Natural killer cell treated with Interleukin-12 subunit alpha and Interleukin-12 subunit beta and Interleukin-15 and Interleukin-18, amount 100 ng/mL, for 72 hours (primary cell): ENCODE measurements around the gene PAX8. TPM values are rescaled to one million over a fixed set of nuclear protein-coding genes. Genes with fewer than 3 reads are reported as not detected.

Experiments
- ATAC-seq, 2 donors: fragments of 150-1000 bp; cut with Tn5 transposase in 1 of 2; sonication (Bioruptor Pico), chemical (Tn5 transposase) in 1 of 2; 2 replicates each; pipeline ENCODE4 v1.10.0; 2021
- DNase-seq: peaks from one replicate; pipeline ENCODE4 v3.0.0; 2022; ENCODE audit warnings: low spot score
- H3K27ac Mint-ChIP-seq, 2 donors: 1 replicate in 1 of 2; 2 replicates in 1 of 2; pipeline ENCODE4 v1.8.0; 2022; ENCODE audit warnings: mixed read lengths in 2 of 2, mild to moderate bottlenecking in 1 of 2, moderate library complexity in 1 of 2
- H3K27me3 Mint-ChIP-seq, 2 donors: 1 replicate in 1 of 2; 2 replicates in 1 of 2; pipeline ENCODE4 v1.8.0; 2022; ENCODE audit warnings: mixed read lengths in 2 of 2
- H3K36me3 Mint-ChIP-seq: one replicate; pipeline ENCODE4 v1.8.0; 2022; ENCODE audit warnings: mixed read lengths
- H3K4me1 Mint-ChIP-seq, 2 donors: 1 replicate in 1 of 2; 2 replicates in 1 of 2; pipeline ENCODE4 v1.8.0; 2022; ENCODE audit warnings: low read depth in 2 of 2, mixed read lengths in 2 of 2, mild to moderate bottlenecking in 1 of 2
- H3K4me3 Mint-ChIP-seq: one replicate; pipeline ENCODE4 v1.8.0; 2022; ENCODE audit warnings: mixed read lengths
- H3K9me3 Mint-ChIP-seq: 2 replicates; pipeline ENCODE4 v1.8.0; 2022; ENCODE audit warnings: mixed read lengths
- total RNA-seq, 2 donors: library from RNA; stranded (reverse); gene quantifications; one replicate each; pipeline ENCODE4 v1.2.3, GENCODE V29; 2022

The PAX8 gene
- total RNA-seq, 2 donors from 2014 or later: 0.64 to 1.8 TPM

DNA sequence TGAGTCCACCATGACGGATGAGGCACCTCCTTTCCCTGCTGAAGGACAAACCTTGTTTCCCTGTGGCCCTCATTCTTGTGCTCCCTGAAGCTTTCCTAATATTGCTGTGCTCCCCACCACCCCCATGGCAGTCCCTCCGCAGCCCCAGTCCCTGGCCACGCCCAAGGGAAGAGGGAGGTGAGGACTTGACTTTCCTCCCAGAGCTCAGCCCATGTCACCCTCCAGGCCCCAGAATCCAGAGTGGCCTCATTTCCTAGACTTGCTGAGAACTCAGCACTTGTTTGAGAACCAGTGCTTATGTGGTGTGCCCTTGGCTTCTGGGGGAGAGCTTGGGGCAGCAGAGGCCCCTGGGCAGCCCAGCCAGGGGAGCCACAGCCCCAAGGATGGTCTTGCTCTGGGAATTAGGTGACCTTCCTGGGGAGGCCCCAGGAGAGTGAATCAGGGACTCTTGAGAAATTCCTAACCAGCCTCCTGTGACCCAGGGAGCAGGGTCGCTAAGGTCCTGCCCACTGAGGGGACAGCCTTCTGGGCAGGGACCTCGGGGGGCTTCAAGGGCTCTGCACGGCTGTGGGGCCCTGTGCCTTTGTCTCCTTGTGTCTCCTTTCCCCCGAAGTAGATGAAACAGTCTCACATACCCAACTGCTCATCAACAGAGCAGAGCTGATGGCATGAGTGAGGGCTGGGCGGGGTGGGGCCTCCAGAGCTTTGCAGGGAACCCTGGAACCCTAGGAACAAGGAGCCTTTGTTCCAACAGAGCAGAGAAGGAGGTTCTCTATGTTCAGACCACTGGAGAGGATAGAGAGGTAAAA is 77.0 kb downstream of the PAX8 start:
- Mint-ChIP-seq H3K36me3 (peaks cover 6% of the 10 kb centered on the region), H3K4me1 (peaks cover 22 to 29% of the 10 kb centered on the region in 2 donors), H3K4me3 (no peak overlapping the region), H3K27me3 (no peaks in the 10 kb centered on the region), H3K9me3 (no peaks in the 10 kb centered on the region), H3K27ac (no peak overlapping the region)
- ATAC-seq (no peak), DNase-seq (no peak)

DNA sequence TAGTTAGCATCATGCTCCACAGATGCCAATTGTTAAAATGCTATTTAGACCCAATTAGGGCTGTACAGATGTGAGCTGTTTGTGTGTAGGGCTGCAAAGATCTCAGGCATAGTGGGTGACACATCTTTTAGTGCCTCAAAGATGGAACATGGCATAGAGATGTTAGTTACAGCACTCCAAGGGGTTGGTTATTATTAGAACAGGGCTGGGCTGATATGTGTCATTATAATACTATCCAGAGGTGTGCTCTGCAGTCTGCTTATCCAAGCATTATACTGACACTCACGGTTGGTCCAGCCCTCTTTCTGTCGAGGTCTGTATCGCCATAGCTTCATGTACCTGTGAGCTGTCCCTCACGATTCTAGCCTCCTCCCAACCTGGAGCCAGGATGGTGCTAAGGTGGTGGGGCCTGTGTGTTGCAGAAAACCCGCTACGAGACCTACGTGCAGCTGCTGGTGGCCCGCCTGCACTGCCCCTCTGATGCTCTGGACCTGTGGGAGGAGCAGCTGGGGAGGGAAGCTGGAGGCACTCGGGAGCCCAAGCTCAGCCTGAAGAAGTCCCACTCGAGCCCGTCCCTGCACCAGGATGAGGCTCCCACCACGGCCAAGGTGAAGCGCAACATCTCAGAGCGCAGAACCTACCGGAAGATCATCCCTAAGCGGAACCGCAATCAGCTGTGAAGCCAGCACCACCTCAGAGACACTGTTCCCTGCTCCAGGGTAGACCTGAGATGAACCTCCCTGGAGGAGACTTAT is 77.8 kb downstream of the PAX8 start:
- H3K27me3 Mint-ChIP-seq: no peaks in the 10 kb centered on the region
- ATAC-seq (no peak), DNase-seq (no peak)
- no peak overlapping the region for H3K4me3 Mint-ChIP-seq
- H3K4me1 Mint-ChIP-seq: peaks cover 24 to 32% of the 10 kb centered on the region in 2 donors
- no peak overlapping the region for H3K27ac Mint-ChIP-seq
- H3K36me3 Mint-ChIP-seq: peaks cover 13% of the 10 kb centered on the region
- no peaks in the 10 kb centered on the region for H3K9me3 Mint-ChIP-seq

DNA sequence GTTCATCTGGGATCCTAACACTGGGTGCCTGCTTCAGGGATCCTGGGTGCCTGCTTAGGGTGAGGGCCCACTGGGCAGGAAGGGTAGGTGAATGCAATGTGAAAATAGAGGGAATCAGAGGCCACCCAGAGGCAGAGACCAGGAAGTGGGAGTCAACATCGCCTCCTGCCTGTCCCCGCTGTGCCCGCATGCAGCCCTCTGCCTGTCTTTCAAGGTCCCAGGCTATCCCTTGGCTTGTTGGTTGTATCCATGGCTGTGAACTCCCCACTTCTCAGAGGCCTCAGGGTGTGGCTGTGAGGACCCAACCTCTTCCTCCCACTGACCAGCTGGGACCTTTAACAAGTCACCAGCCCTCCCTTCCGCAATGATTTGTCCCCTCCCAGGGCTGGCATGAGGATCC is 78.5 kb downstream of the PAX8 start:
- DNase-seq (no peak), ATAC-seq (no peak)
- H3K4me3 Mint-ChIP-seq: no peak overlapping the region
- H3K4me1 Mint-ChIP-seq: peaks cover 21 to 34% of the 10 kb centered on the region in 2 donors
- no peak overlapping the region for H3K27ac Mint-ChIP-seq
- H3K9me3 Mint-ChIP-seq: no peaks in the 10 kb centered on the region
- H3K27me3 Mint-ChIP-seq: no peaks in the 10 kb centered on the region
- peaks cover 13% of the 10 kb centered on the region for H3K36me3 Mint-ChIP-seq

DNA sequence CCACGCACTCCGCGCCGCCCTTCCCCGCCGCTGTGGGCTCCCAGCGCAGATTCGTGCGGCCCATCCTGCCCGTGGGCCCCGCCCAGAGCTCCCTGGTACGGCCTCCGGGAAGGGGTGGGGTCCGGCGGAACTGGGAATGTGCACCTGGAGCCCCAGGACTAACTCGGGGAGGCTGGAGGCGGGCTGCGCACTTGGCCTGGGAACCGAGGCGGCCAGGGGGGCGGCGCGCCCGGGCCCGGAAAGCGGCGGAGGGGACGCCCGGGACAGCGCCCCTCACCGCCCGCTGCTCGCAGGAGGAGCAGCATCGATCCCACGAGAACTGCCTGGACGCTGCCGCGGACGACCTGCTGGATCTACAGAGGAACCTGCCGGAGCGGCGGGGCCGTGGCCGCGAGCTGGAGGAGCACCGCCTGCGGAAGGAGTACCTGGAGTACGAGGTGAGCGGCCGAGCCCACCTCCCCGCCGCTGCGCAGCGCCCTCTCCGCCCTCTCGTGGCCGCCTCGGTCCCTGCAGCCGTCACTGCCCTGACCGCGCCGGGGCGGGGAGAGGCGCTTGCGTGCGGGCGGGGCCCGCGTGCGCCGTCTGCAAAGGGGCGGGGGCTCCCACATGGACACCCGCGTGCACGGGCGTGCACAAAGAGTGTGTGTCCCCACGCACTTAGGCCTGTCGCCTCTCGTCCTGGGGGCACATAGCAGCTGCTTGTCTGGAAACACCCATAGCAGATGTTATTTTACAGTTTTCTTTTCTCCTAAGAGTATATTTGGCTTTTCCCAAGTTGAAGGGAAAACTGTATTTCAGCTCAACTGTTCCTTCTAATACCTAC is 79.7 kb downstream of the PAX8 start:
- Mint-ChIP-seq H3K4me1 (peaks cover 19 to 31% of the 10 kb centered on the region in 2 donors), H3K4me3 (no peak overlapping the region), H3K27me3 (no peaks in the 10 kb centered on the region), H3K9me3 (no peaks in the 10 kb centered on the region), H3K27ac (no peak overlapping the region), H3K36me3 (peaks cover 13% of the 10 kb centered on the region)
- peak; percentile 83 to 90 for ATAC-seq
- peak; percentile 80 for DNase-seq

DNA sequence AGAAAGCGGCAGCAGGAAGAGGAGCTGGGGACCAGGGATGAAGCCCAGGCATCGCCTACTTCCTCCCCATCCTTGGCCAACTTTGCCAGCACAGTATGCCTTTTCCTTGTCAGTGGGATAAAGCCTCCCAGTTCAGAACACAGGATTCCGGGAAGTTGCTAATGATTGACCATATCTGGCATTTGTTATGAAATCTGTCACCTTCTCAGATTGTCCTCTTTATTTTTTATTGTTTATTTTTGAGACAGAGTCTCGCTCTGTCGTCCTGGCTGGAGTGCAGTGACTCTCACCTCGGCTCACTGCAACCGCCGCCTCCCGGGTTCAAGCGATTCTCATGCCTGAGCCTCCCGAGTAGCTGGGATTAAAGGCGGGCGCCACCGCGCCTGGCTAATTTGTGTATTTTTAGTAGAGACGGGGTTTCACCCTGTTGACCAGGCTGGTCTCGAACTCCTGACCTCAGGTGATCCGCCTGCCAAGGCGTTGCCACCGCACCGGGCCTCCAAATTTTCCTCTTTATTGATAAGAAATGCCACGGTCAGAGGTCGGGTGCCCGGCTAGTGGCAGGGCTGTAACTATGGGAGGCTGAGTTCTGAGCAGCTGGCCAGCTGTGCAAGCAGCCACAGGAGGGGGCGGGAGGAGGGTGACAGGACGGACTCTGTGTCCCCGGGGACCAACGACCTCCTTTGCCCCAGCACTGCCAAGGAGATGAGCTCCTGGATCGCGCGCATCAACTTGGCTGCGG is 80.5 kb downstream of the PAX8 start:
- Mint-ChIP-seq H3K36me3 (peaks cover 13% of the 10 kb centered on the region), H3K27me3 (no peaks in the 10 kb centered on the region), H3K4me3 (no peak overlapping the region), H3K27ac (no peak overlapping the region), H3K9me3 (no peaks in the 10 kb centered on the region), H3K4me1 (peaks cover 14 to 33% of the 10 kb centered on the region in 2 donors)
- DNase-seq: no peak
- ATAC-seq: no peak

DNA sequence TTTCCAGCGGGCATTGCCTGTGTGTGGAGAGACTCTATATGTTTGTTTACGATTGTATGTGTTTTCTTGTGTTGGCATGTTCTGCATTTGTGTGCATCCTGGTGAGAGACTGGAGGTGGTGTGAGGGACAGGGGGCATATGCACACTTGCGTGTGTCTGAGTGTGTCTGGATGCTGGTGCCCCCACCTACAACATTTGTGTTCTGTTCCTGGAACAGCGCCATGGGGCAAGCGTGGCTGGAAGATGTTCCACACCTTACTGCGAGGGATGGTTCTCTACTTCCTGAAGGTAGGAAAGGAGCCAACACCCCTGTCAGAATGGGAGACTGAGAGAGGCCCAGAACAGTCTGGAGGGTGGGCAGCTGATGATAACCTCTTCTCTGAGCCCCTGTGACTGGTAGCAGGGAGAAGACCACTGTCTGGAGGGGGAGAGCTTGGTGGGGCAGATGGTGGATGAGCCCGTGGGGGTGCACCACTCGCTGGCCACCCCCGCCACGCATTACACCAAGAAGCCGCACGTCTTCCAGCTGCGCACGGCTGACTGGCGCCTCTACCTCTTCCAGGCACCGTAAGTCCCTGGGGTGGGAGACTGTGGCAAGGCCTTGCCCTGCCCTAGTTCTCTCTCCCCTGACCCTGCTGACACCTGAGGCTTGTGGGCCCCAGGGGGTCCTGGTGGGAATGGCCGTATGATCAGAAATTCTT is 81.2 kb downstream of the PAX8 start:
- no peak for ATAC-seq
- Mint-ChIP-seq H3K36me3 (peaks cover 13% of the 10 kb centered on the region), H3K4me1 (peaks cover 9 to 30% of the 10 kb centered on the region in 2 donors)

DNA sequence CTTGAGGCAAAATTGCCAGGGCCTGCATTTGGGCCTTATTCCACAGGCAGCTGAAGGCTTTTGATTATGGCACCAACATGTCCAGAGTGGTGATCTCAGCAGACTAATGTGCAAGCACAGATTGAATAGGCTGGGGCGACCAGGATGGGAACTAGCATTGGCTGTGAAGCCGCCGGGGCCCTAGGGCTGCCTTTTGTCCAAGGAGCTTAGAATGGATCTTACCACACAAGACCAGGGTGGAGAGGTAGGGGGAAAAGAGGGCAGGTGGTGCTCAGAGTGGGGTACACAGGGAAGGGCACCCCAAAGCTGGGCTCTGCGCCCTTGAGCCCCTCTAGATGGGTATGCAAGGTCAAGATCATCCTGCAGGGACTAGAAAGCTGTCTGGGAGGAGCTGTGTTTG is 81.9 kb downstream of the PAX8 start:
- peak overlapping the region; percentile 12 to 65 for H3K27ac Mint-ChIP-seq
- no peaks in the 10 kb centered on the region for H3K27me3 Mint-ChIP-seq
- peaks cover 13% of the 10 kb centered on the region for H3K36me3 Mint-ChIP-seq
- H3K9me3 Mint-ChIP-seq: no peaks in the 10 kb centered on the region
- peaks cover 9 to 31% of the 10 kb centered on the region in 2 donors for H3K4me1 Mint-ChIP-seq
- no peak overlapping the region for H3K4me3 Mint-ChIP-seq
- DNase-seq (no peak), ATAC-seq (no peak)

More for the DNA sequence above, 81.2 kb downstream of the PAX8 start:
- no peak for DNase-seq
- no peaks in the 10 kb centered on the region for H3K27me3 Mint-ChIP-seq
- H3K27ac Mint-ChIP-seq: peak overlapping the region; percentile 12 to 65
- H3K4me3 Mint-ChIP-seq: no peak overlapping the region
- H3K9me3 Mint-ChIP-seq: no peaks in the 10 kb centered on the region

DNA sequence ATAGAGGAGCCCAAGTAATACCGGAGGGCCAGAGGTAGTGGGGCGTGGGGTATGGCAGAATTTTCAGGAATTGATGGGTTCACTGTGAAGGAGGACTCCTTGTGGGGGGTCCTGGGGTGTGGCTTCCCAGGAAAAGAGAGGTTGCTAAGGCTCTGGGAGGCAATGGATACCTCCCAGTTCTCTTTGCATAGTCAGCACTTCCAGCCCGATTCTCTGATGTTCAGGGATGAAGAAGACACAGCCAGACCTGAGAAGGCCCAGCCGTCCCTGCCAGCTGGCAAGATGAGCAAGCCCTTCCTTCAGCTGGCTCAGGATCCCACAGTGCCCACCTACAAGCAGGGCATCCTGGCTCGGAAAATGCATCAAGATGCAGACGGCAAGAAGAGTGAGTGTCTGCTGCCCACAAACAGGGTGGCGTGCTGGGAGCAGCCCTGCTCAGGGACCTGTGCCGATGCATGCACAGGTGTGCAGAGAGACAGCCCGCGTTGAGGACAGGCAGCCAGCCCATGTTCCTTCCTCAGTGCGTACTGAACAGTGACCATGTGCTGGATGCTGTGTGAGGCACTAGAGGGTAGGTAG is 82.7 kb downstream of the PAX8 start:
- Mint-ChIP-seq H3K4me1 (peaks cover 9 to 31% of the 10 kb centered on the region in 2 donors), H3K9me3 (no peaks in the 10 kb centered on the region), H3K36me3 (peaks cover 13% of the 10 kb centered on the region), H3K27ac (peak overlapping the region; percentile 12 to 65), H3K4me3 (no peak overlapping the region), H3K27me3 (no peaks in the 10 kb centered on the region)
- ATAC-seq: no peak
- no peak for DNase-seq

DNA sequence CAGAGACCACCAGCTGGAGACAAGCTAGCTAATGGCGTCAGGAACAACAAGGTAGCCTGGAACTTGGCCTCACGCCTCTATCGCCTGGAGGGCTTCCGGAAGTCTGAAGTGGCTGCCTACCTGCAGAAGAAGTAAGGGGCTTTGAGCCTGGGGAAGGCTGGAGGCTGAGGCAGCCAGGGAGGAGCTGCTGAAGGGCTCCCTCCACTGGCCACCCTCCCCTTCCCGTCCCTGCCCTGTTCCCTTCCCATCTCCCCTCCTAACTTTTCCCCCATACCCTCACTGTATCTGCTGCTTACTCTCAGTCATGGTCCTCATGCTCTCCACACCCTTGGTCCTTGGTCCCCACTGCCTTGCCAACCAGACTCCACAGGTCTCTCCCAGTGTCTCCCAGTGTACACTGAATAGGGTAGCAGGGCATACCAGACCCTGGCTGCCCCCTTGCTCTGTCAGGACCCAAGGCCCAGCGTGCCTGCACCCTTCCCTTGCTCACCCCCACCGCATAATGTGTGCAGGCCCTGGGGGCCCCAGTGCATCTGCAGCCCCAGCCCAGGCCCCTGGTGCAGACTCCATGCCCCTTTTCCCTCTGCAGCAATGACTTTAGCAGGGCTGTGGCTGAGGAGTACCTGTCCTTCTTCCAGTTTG is 86.1 kb downstream of the PAX8 start:
- Mint-ChIP-seq H3K27me3 (no peaks in the 10 kb centered on the region), H3K36me3 (peaks cover 26% of the 10 kb centered on the region), H3K27ac (peak overlapping the region in 1 of 2 donors; percentile 59), H3K4me3 (no peak overlapping the region), H3K4me1 (peaks cover 29 to 45% of the 10 kb centered on the region in 2 donors), H3K9me3 (no peaks in the 10 kb centered on the region)
- ATAC-seq (peak in 1 of 2 donors; percentile 20), DNase-seq (no peak)

DNA sequence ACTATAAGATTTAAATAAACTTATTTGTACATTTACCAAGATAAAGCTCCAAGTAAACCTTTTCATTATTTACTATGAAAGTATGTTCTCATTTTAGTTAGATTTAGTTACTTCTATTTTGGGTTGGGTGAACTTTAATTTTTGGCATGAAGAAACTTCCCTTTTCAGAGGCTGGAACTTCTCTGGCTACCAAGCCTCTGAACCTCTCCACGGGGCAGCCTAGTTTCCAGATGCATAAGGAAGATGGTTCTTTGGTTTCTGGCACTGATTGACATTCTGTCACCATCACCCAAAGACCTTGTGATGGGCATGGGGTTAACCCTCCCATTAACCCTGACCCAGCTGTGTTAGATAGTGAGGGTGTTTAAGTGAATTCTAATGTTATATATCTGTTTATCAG is 87.8 kb downstream of the PAX8 start:
- DNase-seq (no peak), ATAC-seq (no peak)
- H3K27me3 Mint-ChIP-seq: no peaks in the 10 kb centered on the region
- no peak overlapping the region for H3K4me3 Mint-ChIP-seq
- H3K4me1 Mint-ChIP-seq: peaks cover 30 to 39% of the 10 kb centered on the region in 2 donors
- peaks cover 22% of the 10 kb centered on the region for H3K36me3 Mint-ChIP-seq
- no peaks in the 10 kb centered on the region for H3K9me3 Mint-ChIP-seq
- peak overlapping the region in 1 of 2 donors; percentile 30 for H3K27ac Mint-ChIP-seq

DNA sequence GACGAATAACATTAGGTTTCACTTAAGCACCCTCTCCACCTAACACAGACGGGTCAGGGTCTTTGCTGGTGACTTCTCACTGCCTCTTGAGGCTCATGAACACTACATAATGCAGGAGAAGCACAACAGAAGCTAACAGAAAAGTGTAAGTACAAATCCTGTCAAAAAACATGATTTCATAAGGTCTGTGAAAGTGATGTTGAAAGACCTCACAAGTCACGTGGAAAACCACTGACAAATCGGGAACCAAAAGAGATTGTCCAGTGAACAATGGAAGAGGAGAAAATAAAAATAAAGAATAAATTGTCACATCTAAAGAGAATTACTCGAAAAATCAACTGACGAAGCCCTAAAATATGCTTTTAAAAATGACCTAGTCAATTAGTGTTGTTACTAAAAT is 91.0 kb downstream of the PAX8 start:
- DNase-seq (no peak), ATAC-seq (no peak)
- Mint-ChIP-seq H3K36me3 (peaks cover 29% of the 10 kb centered on the region), H3K9me3 (no peaks in the 10 kb centered on the region), H3K4me3 (peak overlapping the region; percentile 56), H3K27me3 (no peaks in the 10 kb centered on the region), H3K4me1 (peaks cover 46 to 51% of the 10 kb centered on the region in 2 donors), H3K27ac (peak overlapping the region; percentile 62 to 78)

DNA sequence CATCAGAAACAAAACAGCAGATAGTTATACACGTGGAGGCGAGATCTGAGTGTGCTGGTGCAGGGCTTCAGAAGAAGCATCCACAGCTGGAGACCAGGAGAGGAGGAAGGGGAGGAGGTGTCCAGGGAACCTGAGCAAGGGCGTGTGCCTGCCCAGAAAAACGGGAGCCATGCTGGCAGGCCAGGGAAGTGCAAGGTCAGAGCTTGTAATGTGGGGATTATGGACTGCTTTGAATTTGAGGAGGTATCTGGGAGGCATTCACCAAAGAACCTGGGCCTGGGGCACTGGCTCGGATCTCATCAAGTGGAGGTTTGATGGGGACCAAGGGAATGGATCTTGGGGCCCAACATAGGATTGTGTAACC is 92.3 kb downstream of the PAX8 start:
- ATAC-seq: no peak
- H3K9me3 Mint-ChIP-seq: no peaks in the 10 kb centered on the region

More for the DNA sequence above, 92.3 kb downstream of the PAX8 start:
- H3K27ac Mint-ChIP-seq: peak overlapping the region; percentile 10 to 36
- H3K36me3 Mint-ChIP-seq: peaks cover 29% of the 10 kb centered on the region
- peak overlapping the region; percentile 19 for H3K4me3 Mint-ChIP-seq
- no peaks in the 10 kb centered on the region for H3K27me3 Mint-ChIP-seq
- peaks cover 52 to 60% of the 10 kb centered on the region in 2 donors for H3K4me1 Mint-ChIP-seq
- no peak for DNase-seq
